Measurements from ENCODE around the gene OR10A3.

Gene OR10A3

GRCh38 chr11:7890417-7891172, 50.9 kb downstream of the OR10A3 start:
- no peak for DNase-seq

GRCh38 chr11:7889985-7890384, 51.5 kb downstream of the OR10A3 start:
- no peak for DNase-seq

Data from CD4-positive, alpha-beta T cell treated with Interleukin-1 beta for 1 hour (primary cell).